ENCODE data around the gene C11orf91. TPM values are rescaled to one million over a fixed set of nuclear protein-coding genes. Genes with fewer than 3 reads are reported as not detected.
"Not testable (repeated sequence)": the region's sequence is repeated elsewhere in the genome, so short reads cannot be mapped to it uniquely, and the experiment has no call there.

C11orf91 gene
- total RNA-seq, 1 experiment from 2014 or later: not detected

GRCh38 chr11:33684003-33684706, 16.5 kb downstream of the C11orf91 start:
- CTCF ChIA-PET: interaction anchor here (1.2 kb wide), 1 partner anchor 59 kb away, joined by 3 read pairs; no protein-coding TSS in a partner anchor

GRCh38 chr11:33682446-33682845, 18.2 kb downstream of the C11orf91 start:
- H3K27me3 ChIP-seq (replicated peaks; ENCODE audit: insufficient read depth, low read depth, low read length, poor library complexity): peaks cover 33% of the 10 kb centered on the region
- BruUV-seq (replicated peaks): no TSS peak

More at GRCh38 chr11:33684003-33684706, 16.5 kb downstream of the C11orf91 start:
- TF ChIP-seq EZH2 (IDR thresholded peaks at IDR 0.05; ENCODE audit: borderline replicate concordance, low read depth, low read length, poor library complexity, severe bottlenecking) (no peak), CTCF (conservative IDR thresholded peaks at IDR 0.05; ENCODE audit: low read depth, low read length) (no peak)
- Histone ChIP-seq H3K27ac (ENCODE audit: low read depth, low read length, poor library complexity, severe bottlenecking) (no peak overlapping the region), H3K4me3 (ENCODE audit: low read depth, low read length, poor library complexity, severe bottlenecking) (no peak overlapping the region), H3K36me3 (ENCODE audit: insufficient read depth, low read length, poor library complexity, severe bottlenecking) (no peaks in the 10 kb centered on the region), H3K4me1 (ENCODE audit: insufficient read depth, low read length, poor library complexity, severe bottlenecking) (no peaks in the 10 kb centered on the region), H3K27me3 (replicated peaks; ENCODE audit: insufficient read depth, low read depth, low read length, poor library complexity) (peaks cover 26% of the 10 kb centered on the region), H3K9me3 (ENCODE audit: low read depth, low read length, poor library complexity, severe bottlenecking) (no peaks in the 10 kb centered on the region)
- BruUV-seq (replicated peaks): no TSS peak
- POLR2A ChIA-PET (ENCODE audit: low non-redundant PET): no interaction called here
- DNase-seq (ENCODE audit: low spot score): no peak
- intact Hi-C loops (cut with micrococcal nuclease; ENCODE audit: unreplicated experiment): loop anchor here (10.0 kb wide), 1 partner anchor 939 kb away; no protein-coding TSS in a partner anchor

GRCh38 chr11:33682019-33682418, 18.6 kb downstream of the C11orf91 start:
- Histone ChIP-seq H3K27ac (ENCODE audit: low read depth, low read length, poor library complexity, severe bottlenecking) (no peak overlapping the region), H3K27me3 (replicated peaks; ENCODE audit: insufficient read depth, low read depth, low read length, poor library complexity) (peaks cover 33% of the 10 kb centered on the region), H3K4me1 (ENCODE audit: insufficient read depth, low read length, poor library complexity, severe bottlenecking) (no peaks in the 10 kb centered on the region), H3K4me3 (ENCODE audit: low read depth, low read length, poor library complexity, severe bottlenecking) (no peak overlapping the region), H3K9me3 (ENCODE audit: low read depth, low read length, poor library complexity, severe bottlenecking) (peaks cover 6% of the 10 kb centered on the region), H3K36me3 (ENCODE audit: insufficient read depth, low read length, poor library complexity, severe bottlenecking) (no peaks in the 10 kb centered on the region)
- ChIA-PET POLR2A (ENCODE audit: low non-redundant PET) (no interaction called here), CTCF (no interaction called here)
- no peak for DNase-seq (ENCODE audit: low spot score)
- no TSS peak for BruUV-seq (replicated peaks)
- TF ChIP-seq EZH2 (IDR thresholded peaks at IDR 0.05; ENCODE audit: borderline replicate concordance, low read depth, low read length, poor library complexity, severe bottlenecking) (no peak), CTCF (conservative IDR thresholded peaks at IDR 0.05; ENCODE audit: low read depth, low read length) (no peak)
- intact Hi-C loops (cut with micrococcal nuclease; ENCODE audit: unreplicated experiment): loop anchor here (10.0 kb wide), 1 partner anchor 937 kb away; no protein-coding TSS in a partner anchor

More at GRCh38 chr11:33682446-33682845, 18.2 kb downstream of the C11orf91 start:
- no peaks in the 10 kb centered on the region for H3K4me1 ChIP-seq (ENCODE audit: insufficient read depth, low read length, poor library complexity, severe bottlenecking)
- H3K27ac ChIP-seq (ENCODE audit: low read depth, low read length, poor library complexity, severe bottlenecking): no peak overlapping the region
- TF ChIP-seq EZH2 (IDR thresholded peaks at IDR 0.05; ENCODE audit: borderline replicate concordance, low read depth, low read length, poor library complexity, severe bottlenecking): no peak
- peak; percentile 37; the same call in 1 of the 2 replicates for TF ChIP-seq CTCF (conservative IDR thresholded peaks at IDR 0.05; ENCODE audit: low read depth, low read length)
- ChIA-PET POLR2A (ENCODE audit: low non-redundant PET) (no interaction called here), CTCF (no interaction called here)
- peaks cover 6% of the 10 kb centered on the region for H3K9me3 ChIP-seq (ENCODE audit: low read depth, low read length, poor library complexity, severe bottlenecking)
- intact Hi-C loops (cut with micrococcal nuclease; ENCODE audit: unreplicated experiment): loop anchor here (10.0 kb wide), 1 partner anchor 938 kb away; no protein-coding TSS in a partner anchor
- no peaks in the 10 kb centered on the region for H3K36me3 ChIP-seq (ENCODE audit: insufficient read depth, low read length, poor library complexity, severe bottlenecking)
- no peak for DNase-seq (ENCODE audit: low spot score)
- no peak overlapping the region for H3K4me3 ChIP-seq (ENCODE audit: low read depth, low read length, poor library complexity, severe bottlenecking)

GRCh38 chr11:33678616-33679015, 22.0 kb downstream of the C11orf91 start:
- DNase-seq (ENCODE audit: low spot score); H3K4me1 ChIP-seq (ENCODE audit: insufficient read depth, low read length, poor library complexity, severe bottlenecking); H3K4me3 ChIP-seq (ENCODE audit: low read depth, low read length, poor library complexity, severe bottlenecking); H3K36me3 ChIP-seq (ENCODE audit: insufficient read depth, low read length, poor library complexity, severe bottlenecking); POLR2A ChIA-PET (ENCODE audit: low non-redundant PET); intact Hi-C loops (cut with micrococcal nuclease; ENCODE audit: unreplicated experiment); BruUV-seq (replicated peaks); H3K9me3 ChIP-seq (ENCODE audit: low read depth, low read length, poor library complexity, severe bottlenecking); H3K27ac ChIP-seq (ENCODE audit: low read depth, low read length, poor library complexity, severe bottlenecking); CTCF ChIA-PET: not testable (repeated sequence)
- peaks cover 33% of the 10 kb centered on the region for H3K27me3 ChIP-seq (replicated peaks; ENCODE audit: insufficient read depth, low read depth, low read length, poor library complexity)
